OCI-LY1 (cell line): ENCODE measurements around the gene GJB4.

Experiments used
- CTCF ChIP-seq: fragments of 200-600 bp; sonication (generic), shearing (Covaris generic); IDR thresholded peaks from 2 replicates; pipeline ENCODE4 v1.5.1; 2017; ENCODE audit warnings: mild to moderate bottlenecking, antibody characterized with exemption, low read length, moderate library complexity, mixed read lengths
- EZH2 ChIP-seq: fragments of 200-600 bp; sonication (generic), shearing (Covaris generic); IDR thresholded peaks from 2 replicates; pipeline ENCODE4 v1.8.0; 2017; ENCODE audit warnings: borderline replicate concordance, mixed run types, mild to moderate bottlenecking, antibody characterized with exemption, low read length, moderate library complexity, mixed read lengths

GRCh38 chr1:34794001-34794789, 34.7 kb downstream of the GJB4 start:
- TF ChIP-seq CTCF, result no peak
- TF ChIP-seq EZH2, result no peak
